GM12864 (cell line): ENCODE measurements around the gene PID1.

Experiments
- DNase-seq: peaks from one replicate; pipeline ENCODE4 v3.0.0-alpha.2; 2011; ENCODE audit warnings: low read depth
- H3K4me3 ChIP-seq: 2 replicates; pipeline ENCODE4 v1.5.1; 2011; ENCODE audit warnings: mild to moderate bottlenecking, low read depth, low read length, control low read depth
- TF ChIP-seq, protein P1 (sequence below): IDR thresholded peaks from 2 replicates; pipeline ENCODE4 v1.5.1; 2011; ENCODE audit warnings: low read depth, mild to moderate bottlenecking, moderate library complexity, low read length, control low read depth, inconsistent platforms; ENCODE audit errors: missing control alignments

PID1 gene

GRCh38 chr2:229101314-229101713 is 169.8 kb downstream of the PID1 start:
- H3K4me3 ChIP-seq = no peak overlapping the region
- no peak for DNase-seq
- TF ChIP-seq, protein P1, sequence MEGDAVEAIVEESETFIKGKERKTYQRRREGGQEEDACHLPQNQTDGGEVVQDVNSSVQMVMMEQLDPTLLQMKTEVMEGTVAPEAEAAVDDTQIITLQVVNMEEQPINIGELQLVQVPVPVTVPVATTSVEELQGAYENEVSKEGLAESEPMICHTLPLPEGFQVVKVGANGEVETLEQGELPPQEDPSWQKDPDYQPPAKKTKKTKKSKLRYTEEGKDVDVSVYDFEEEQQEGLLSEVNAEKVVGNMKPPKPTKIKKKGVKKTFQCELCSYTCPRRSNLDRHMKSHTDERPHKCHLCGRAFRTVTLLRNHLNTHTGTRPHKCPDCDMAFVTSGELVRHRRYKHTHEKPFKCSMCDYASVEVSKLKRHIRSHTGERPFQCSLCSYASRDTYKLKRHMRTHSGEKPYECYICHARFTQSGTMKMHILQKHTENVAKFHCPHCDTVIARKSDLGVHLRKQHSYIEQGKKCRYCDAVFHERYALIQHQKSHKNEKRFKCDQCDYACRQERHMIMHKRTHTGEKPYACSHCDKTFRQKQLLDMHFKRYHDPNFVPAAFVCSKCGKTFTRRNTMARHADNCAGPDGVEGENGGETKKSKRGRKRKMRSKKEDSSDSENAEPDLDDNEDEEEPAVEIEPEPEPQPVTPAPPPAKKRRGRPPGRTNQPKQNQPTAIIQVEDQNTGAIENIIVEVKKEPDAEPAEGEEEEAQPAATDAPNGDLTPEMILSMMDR = no peak

DNA sequence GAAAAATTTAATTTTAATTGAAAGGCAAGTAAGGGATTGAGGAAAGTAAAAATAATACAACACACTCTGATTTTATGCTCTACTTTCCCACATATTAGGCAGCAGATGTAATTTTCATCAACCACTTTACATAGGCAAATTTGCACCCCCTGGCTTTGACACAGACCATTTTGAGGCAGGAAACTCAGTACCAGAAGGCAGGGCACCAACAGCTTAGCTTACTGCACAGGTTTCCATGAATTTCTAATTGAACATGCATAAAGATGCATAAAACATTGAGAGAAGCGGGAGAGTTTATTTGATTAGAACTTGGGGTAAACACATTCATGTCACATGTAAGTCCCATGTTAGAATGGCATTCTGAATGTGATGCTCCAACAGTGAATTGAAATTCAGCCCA is 171.9 kb downstream of the PID1 start:
- no peak overlapping the region for H3K4me3 ChIP-seq
- DNase-seq = no peak
- TF ChIP-seq, protein P1 = no peak

- no peak overlapping the region for H3K4me3 ChIP-seq
- TF ChIP-seq, protein P1 = no peak
- DNase-seq = no peak
Measured at GRCh38 chr2:229098801-229099200, 172.3 kb downstream of the PID1 start.

- no peak overlapping the region for H3K4me3 ChIP-seq
- TF ChIP-seq, protein P1 = no peak
- DNase-seq = no peak
Measured at GRCh38 chr2:229096409-229097066, 174.5 kb downstream of the PID1 start.

DNA sequence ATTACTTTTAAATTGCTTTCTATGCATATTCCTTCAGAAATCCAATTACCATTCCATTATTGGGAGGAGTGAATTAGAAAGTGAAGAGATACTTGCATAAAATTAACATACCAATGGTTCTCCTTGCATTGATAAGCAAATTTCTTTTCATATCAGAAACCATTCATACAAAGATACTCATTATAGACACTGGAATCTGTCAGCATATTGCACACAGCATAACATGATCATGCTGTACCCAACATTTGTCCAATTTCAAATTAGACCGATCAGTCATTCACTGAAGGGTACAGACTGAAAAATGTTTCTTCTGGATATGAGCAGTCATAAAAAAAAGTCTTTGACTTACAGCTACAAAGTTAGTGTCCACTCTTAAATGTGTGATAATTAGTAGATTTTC is 175.6 kb downstream of the PID1 start:
- no peak overlapping the region for H3K4me3 ChIP-seq
- TF ChIP-seq, protein P1 = no peak
- no peak for DNase-seq

DNA sequence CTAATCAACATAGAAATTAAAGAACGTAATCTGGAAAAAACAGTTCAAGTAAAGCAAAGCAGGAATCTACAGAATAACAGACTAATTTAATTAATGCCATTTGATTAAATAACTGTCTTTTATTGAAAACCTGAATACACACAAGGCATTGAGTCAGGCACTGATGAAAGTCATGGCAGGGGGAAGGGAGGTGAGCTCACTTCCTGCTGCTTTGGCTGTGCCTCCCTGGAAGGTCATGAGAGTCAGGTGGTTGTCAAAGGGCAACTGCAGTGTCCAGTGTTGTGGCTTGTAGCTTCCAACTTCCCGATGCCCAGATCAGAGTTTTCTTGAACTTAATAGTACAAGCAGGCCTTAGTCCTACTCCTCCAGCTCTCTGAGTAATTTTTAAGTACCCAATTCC is 180.9 kb downstream of the PID1 start:
- H3K4me3 ChIP-seq = no peak overlapping the region
- TF ChIP-seq, protein P1 = no peak
- no peak for DNase-seq

DNA sequence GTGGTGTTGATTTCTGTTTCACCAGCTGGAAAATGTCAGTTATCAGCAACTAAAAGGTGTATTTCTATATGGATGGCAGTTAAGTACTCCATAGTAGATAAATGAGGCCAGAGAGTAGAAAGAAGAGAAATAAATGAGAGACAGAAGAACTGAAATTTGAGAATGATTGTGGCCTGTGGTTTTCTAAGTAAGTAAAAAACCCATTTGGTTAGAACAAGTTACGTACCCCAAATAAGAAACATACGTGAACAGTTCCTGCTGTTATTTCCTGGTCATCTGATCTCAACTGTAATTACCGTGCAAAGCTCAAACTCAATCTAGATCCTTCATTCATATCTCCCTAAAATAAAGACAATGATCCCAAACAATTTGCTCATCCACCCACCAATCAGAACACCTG is 181.3 kb downstream of the PID1 start:
- no peak for DNase-seq
- H3K4me3 ChIP-seq = no peak overlapping the region
- TF ChIP-seq, protein P1 = no peak
